Measurements from ENCODE around the gene B3GALT6. TPM values are rescaled to one million over a fixed set of nuclear protein-coding genes. Genes with fewer than 3 reads are reported as not detected.
"Not testable (repeated sequence)": the region's sequence is repeated elsewhere in the genome, so short reads cannot be mapped to it uniquely, and the experiment has no call there.

The B3GALT6 gene
- total RNA-seq, 1 experiment from 2014 or later = 74.0 TPM

- no peak overlapping the region for H3K4me3 ChIP-seq (ENCODE audit: low read length)
- TF ChIP-seq EZH2phosphoT487 (IDR thresholded peaks at IDR 0.05; ENCODE audit: borderline replicate concordance, low read length) = no peak
- no peak for TF ChIP-seq EZH2 (IDR thresholded peaks at IDR 0.05; ENCODE audit: low read length, unreplicated experiment)
- TF ChIP-seq CTCF (conservative IDR thresholded peaks at IDR 0.05; ENCODE audit: low read depth, low read length) = 0 out of 2 replicates have a peak, but pooled peaks have one; percentile 5
- H3K79me2 ChIP-seq (ENCODE audit: low read length) = no peaks in the 10 kb centered on the region
Observed at GRCh38 chr1:1247341-1247913, 15.4 kb downstream of the B3GALT6 start.

GRCh38 chr1:1248009-1248913 lies 16.2 kb downstream of the B3GALT6 start:
- H3K9me2 ChIP-seq (replicated peaks; ENCODE audit: low read length); H3K4me2 ChIP-seq (ENCODE audit: low read length); H3K27ac ChIP-seq (ENCODE audit: low read length); H3K27me3 ChIP-seq (ENCODE audit: low read length); H3K79me2 ChIP-seq (ENCODE audit: low read length); H3K4me3 ChIP-seq (ENCODE audit: low read length); CTCF ChIA-PET; H3K9ac ChIP-seq (ENCODE audit: low read length); H3K36me3 ChIP-seq (ENCODE audit: low read depth, low read length); BruUV-seq (replicated peaks); H2AFZ ChIP-seq (ENCODE audit: low read length); H3K4me1 ChIP-seq (ENCODE audit: insufficient read depth, low read length); H4K20me1 ChIP-seq (ENCODE audit: low read length); intact Hi-C loops (cut with micrococcal nuclease); H3F3A ChIP-seq (ENCODE audit: low read length, unreplicated experiment); H3K9me3 ChIP-seq (ENCODE audit: low read length); DNase-seq: not testable (repeated sequence)
- peak; percentile 3; the same call in 1 of the 2 replicates for ATAC-seq
- POLR2A ChIA-PET (ENCODE audit: unreplicated experiment) = interaction anchor here (0.6 kb wide), 1 partner anchor 16 kb away, joined by 4 read pairs; no protein-coding TSS in a partner anchor

More at GRCh38 chr1:1247341-1247913, 15.4 kb downstream of the B3GALT6 start:
- ChIA-PET CTCF (no interaction called here), POLR2A (ENCODE audit: unreplicated experiment) (interaction anchor here (0.6 kb wide), 1 partner anchor 17 kb away, joined by 4 read pairs; no protein-coding TSS in a partner anchor)
- Histone ChIP-seq H3K4me1 (ENCODE audit: insufficient read depth, low read length) (no peaks in the 10 kb centered on the region), H3F3A (ENCODE audit: low read length, unreplicated experiment) (no peaks in the 10 kb centered on the region), H3K4me2 (ENCODE audit: low read length) (no peak overlapping the region), H3K27me3 (ENCODE audit: low read length) (no peaks in the 10 kb centered on the region), H4K20me1 (ENCODE audit: low read length) (no peaks in the 10 kb centered on the region), H3K36me3 (ENCODE audit: low read depth, low read length) (no peaks in the 10 kb centered on the region; the same call in 1 of the 2 replicates), H3K9ac (ENCODE audit: low read length) (no peak overlapping the region), H2AFZ (ENCODE audit: low read length) (no peak overlapping the region), H3K27ac (ENCODE audit: low read length) (no peak overlapping the region), H3K9me3 (ENCODE audit: low read length) (no peaks in the 10 kb centered on the region), H3K9me2 (replicated peaks; ENCODE audit: low read length) (no peaks in the 10 kb centered on the region)
- BruUV-seq (replicated peaks) = no TSS peak
- DNase-seq = no peak
- peak; percentile 9; the same call in 1 of the 2 replicates for ATAC-seq
- intact Hi-C loops (cut with micrococcal nuclease) = no loop called here

GRCh38 chr1:1250786-1251284 lies 18.8 kb downstream of the B3GALT6 start:
- TF ChIP-seq EZH2 (IDR thresholded peaks at IDR 0.05; ENCODE audit: low read length, unreplicated experiment) = no peak
- TF ChIP-seq CTCF (conservative IDR thresholded peaks at IDR 0.05; ENCODE audit: low read depth, low read length) = no peak
- TF ChIP-seq EZH2phosphoT487 (IDR thresholded peaks at IDR 0.05; ENCODE audit: borderline replicate concordance, low read length) = no peak
- Histone ChIP-seq H3K9me3 (ENCODE audit: low read length) (no peaks in the 10 kb centered on the region), H3F3A (ENCODE audit: low read length, unreplicated experiment) (no peaks in the 10 kb centered on the region), H3K9me2 (replicated peaks; ENCODE audit: low read length) (no peaks in the 10 kb centered on the region), H3K27ac (ENCODE audit: low read length) (no peak overlapping the region), H4K20me1 (ENCODE audit: low read length) (no peaks in the 10 kb centered on the region), H3K4me2 (ENCODE audit: low read length) (no peak overlapping the region), H3K36me3 (ENCODE audit: low read depth, low read length) (peaks cover 32% of the 10 kb centered on the region), H3K4me3 (ENCODE audit: low read length) (no peak overlapping the region), H3K9ac (ENCODE audit: low read length) (no peak overlapping the region), H2AFZ (ENCODE audit: low read length) (no peak overlapping the region), H3K79me2 (ENCODE audit: low read length) (no peaks in the 10 kb centered on the region), H3K4me1 (ENCODE audit: insufficient read depth, low read length) (no peaks in the 10 kb centered on the region), H3K27me3 (ENCODE audit: low read length) (no peaks in the 10 kb centered on the region)
- intact Hi-C loops (cut with micrococcal nuclease) = no loop called here
- CTCF ChIA-PET = interaction anchor here (0.6 to 1.3 kb wide), 4 partner anchors 14 to 129 kb away, joined by 3 to 6 read pairs (median 4); no protein-coding TSS in a partner anchor
- DNase-seq = no peak
- ATAC-seq = no peak
- BruUV-seq (replicated peaks) = no TSS peak
- POLR2A ChIA-PET (ENCODE audit: unreplicated experiment) = no interaction called here

Data from PC-3 (cell line).